HG02642 (cell line): ENCODE results near the gene CNNM2.
A peak's percentile ranks its signal among the peaks of the same experiment; 100 is the strongest.

ENCODE experiments used
- ATAC-seq: cut with Tn5 transposase; IDR thresholded peaks from one replicate; pipeline ENCODE4 v1.9.1; 2021; ENCODE audit warnings: mild to moderate bottlenecking; ENCODE audit not compliant: unreplicated experiment, poor library complexity

Gene CNNM2

GRCh38 chr10:102917962-102918816 is at the start of gene CNNM2:
Gene CNNM2 (plus strand): TSS chr10:102918294. CDS start chr10:102918481, 187 bp downstream.
- peak; percentile 88 for ATAC-seq

- no peak for ATAC-seq
Observed at GRCh38 chr10:102868911-102869257, 49.2 kb upstream of the CNNM2 start.

GRCh38 chr10:102869258-102870198 is 48.6 kb upstream of the CNNM2 start, which contains the start of gene AS3MT:
Gene AS3MT (plus strand): TSS chr10:102869470. CDS start chr10:102869593, 123 bp downstream.
- no peak for ATAC-seq

- no peak for ATAC-seq
Observed at GRCh38 chr10:102870221-102870620, 47.9 kb upstream of the CNNM2 start.

- ATAC-seq: no peak
Observed at GRCh38 chr10:102872163-102872562, 45.9 kb upstream of the CNNM2 start.

- no peak for ATAC-seq
Observed at GRCh38 chr10:102876747-102877153, 41.3 kb upstream of the CNNM2 start.

- no peak for ATAC-seq
Observed at GRCh38 chr10:102878629-102879028, 39.5 kb upstream of the CNNM2 start.

- no peak for ATAC-seq
Observed at GRCh38 chr10:102880256-102880655, 37.8 kb upstream of the CNNM2 start.

GRCh38 chr10:102888048-102888447 is 30.0 kb upstream of the CNNM2 start:
- ATAC-seq: no peak

- no peak for ATAC-seq
Observed at GRCh38 chr10:102894466-102895213, 23.5 kb upstream of the CNNM2 start.

GRCh38 chr10:102900006-102900405 is 18.1 kb upstream of the CNNM2 start:
- ATAC-seq: no peak

- ATAC-seq: no peak
Observed at GRCh38 chr10:102904346-102904745, 13.7 kb upstream of the CNNM2 start.

- ATAC-seq: no peak
Observed at GRCh38 chr10:102906507-102906906, 11.6 kb upstream of the CNNM2 start.

GRCh38 chr10:102914781-102915180 is 3.3 kb upstream of the CNNM2 start:
- no peak for ATAC-seq

GRCh38 chr10:102916173-102916572 is 1.9 kb upstream of the CNNM2 start:
- no peak for ATAC-seq

- ATAC-seq: peak; percentile 46
Observed at GRCh38 chr10:102917314-102917961, 656 bp upstream of the CNNM2 start.

GRCh38 chr10:102918817-102919245 is 737 bp downstream of the CNNM2 start:
- no peak for ATAC-seq

- no peak for ATAC-seq
Observed at GRCh38 chr10:102919246-102919959, 1.3 kb downstream of the CNNM2 start.
